Melanocyte of skin (primary cell): ENCODE data around the gene FAM72C. TPM values are rescaled to one million over a fixed set of nuclear protein-coding genes. Genes with fewer than 3 reads are reported as not detected.

ENCODE experiments used
- small RNA-seq, 2 donors: library from RNA; depleted of rRNA; stranded (forward); fragments of <200 nt; gene quantifications; one replicate each; pipeline ENCODE3, GENCODE V24; 2012
- total RNA-seq, 2 donors: library from RNA; depleted of rRNA; stranded (reverse); fragments of >200 nt; gene quantifications; 2 replicates each; pipeline ENCODE4 v1.2.3, GENCODE V29; 2012

FAM72C gene
- total RNA-seq: 1 to 10 TPM; 1.7 to 2.7 TPM

DNA sequence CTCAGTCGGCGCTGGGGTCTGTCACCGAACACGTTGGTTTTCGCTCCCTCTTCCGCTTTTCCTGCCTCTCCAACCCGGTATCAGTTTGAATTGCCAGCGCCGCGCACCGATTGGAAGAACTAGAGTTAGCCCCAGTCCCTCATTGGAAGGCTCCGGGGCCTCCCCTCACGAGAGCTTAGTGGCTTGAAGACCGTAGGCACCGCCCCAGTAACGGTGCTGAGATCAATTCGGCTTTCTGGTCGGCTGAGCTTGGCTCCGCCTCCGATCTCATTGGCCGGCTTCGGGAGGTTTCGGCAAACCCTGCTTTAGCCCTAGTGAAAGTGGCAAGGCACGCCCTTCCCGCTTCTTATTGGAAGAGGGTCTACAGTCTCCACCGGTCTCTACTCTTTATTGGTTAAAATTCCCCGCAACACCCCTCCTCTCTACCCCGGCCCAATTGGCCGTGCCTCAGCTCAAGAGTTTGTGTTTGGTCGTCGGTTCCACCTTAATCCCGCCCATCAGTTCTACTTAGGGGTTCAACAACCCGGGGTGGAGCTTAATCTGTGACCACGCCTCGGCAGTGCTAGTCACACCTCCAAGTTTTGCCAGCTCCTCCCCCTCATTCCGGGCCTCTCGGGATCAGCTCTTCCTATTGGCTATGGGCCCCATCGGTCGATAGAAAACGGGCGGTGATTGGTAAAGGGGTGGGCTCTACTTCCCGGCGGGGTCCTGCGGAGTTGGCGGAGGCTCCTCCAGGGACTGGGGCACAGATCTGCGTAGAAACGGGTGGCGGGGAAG is at the start of gene FAM72C:
Gene FAM72C (minus strand): TSS at position 63 of the 777 bp plus-strand sequence. CDS start 845 bp downstream, outside the sequence.

Small RNA genes within 50 kb of the gene (small RNA-seq; reads per million reads assigned to genes)
- gene HIST2H3PS2: 0 reads per million in 2 donors
